Stomach (tissue), 9 donors: ENCODE data around the gene NCOA1. TPM values are rescaled to one million over a fixed set of nuclear protein-coding genes. Genes with fewer than 3 reads are reported as not detected.
"Not testable (repeated sequence)": the region's sequence is repeated elsewhere in the genome, so short reads cannot be mapped to it uniquely, and the experiment has no call there.

Experiments used
- DNase-seq, 2 donors: peaks; one replicate each; pipeline versions ENCODE4 v3.0.0 to v3.0.0-alpha.2; 2013 to 2019
- H3K27ac ChIP-seq, 5 donors: fragments of 200-600 bp in 4 of 5; sonication (generic) in 4 of 5; one replicate each; pipeline ENCODE4 v1.5.1; 2013 to 2019; ENCODE audit warnings: mild to moderate bottlenecking in 1 of 5, moderate library complexity in 1 of 5
- H3K27me3 ChIP-seq, 3 donors: fragments of 200-600 bp; sonication (generic); one replicate each; pipeline ENCODE4 v1.5.1; 2017 to 2019; ENCODE audit warnings: mixed run types in 1 of 3
- H3K36me3 ChIP-seq, 4 donors: fragments of 200-600 bp; sonication (generic); 1 replicate in 3 of 4; 2 replicates in 1 of 4; pipeline ENCODE4 v1.5.1; 2016 to 2019
- H3K4me1 ChIP-seq, 4 donors: fragments of 200-600 bp; sonication (generic); one replicate each; pipeline ENCODE4 v1.5.1; 2016 to 2019
- H3K4me3 ChIP-seq, 4 donors: fragments of 200-600 bp; sonication (generic) in 3 of 4; one replicate each; pipeline ENCODE4 v1.5.1; 2016 to 2019; ENCODE audit warnings: mild to moderate bottlenecking in 1 of 4
- H3K9me3 ChIP-seq, 4 donors: fragments of 200-600 bp; sonication (generic); one replicate each; pipeline ENCODE4 v1.5.1; 2016 to 2019
- CTCF ChIP-seq, 7 experiments: fragments of 450-650 bp in 4 of 7; fragments of 200-600 bp in 3 of 7; sonication (generic) in 3 of 7; IDR thresholded peaks; one replicate each; pipeline ENCODE4 v1.5.1; 2016 to 2019; ENCODE audit warnings: antibody characterized with exemption in 7 of 7, control low read depth in 2 of 7, mild to moderate bottlenecking in 1 of 7
- EP300 ChIP-seq: sonication (generic); formaldehyde crosslinking; IDR thresholded peaks from one replicate; pipeline ENCODE4 v1.6.1; 2017; ENCODE audit warnings: antibody characterized with exemption
- POLR2A ChIP-seq, 4 donors: fragments of 450-650 bp; IDR thresholded peaks; one replicate each; pipeline ENCODE4 v1.6.1; 2016; ENCODE audit warnings: antibody characterized with exemption in 4 of 4, control low read depth in 2 of 4, mild to moderate bottlenecking in 1 of 4, moderate library complexity in 1 of 4
- POLR2AphosphoS5 ChIP-seq, 3 donors: sonication (generic); formaldehyde crosslinking; IDR thresholded peaks; one replicate each; pipeline ENCODE4 v1.6.1; 2016; ENCODE audit warnings: antibody characterized with exemption in 3 of 3
- WGBS, 5 donors: extraction: QIAGEN DNeasy Blood & Tissue Kit in 3 of 5; methylation state at CpG; one replicate each; pipeline versions ENCODE4 v1.1.5 to v1.1.7; 2013 to 2018; 5-methylcytosine and 5-hydroxymethylcytosine counted together
- intact Hi-C: fragments of 100-400 bp; cut with DNase I; formaldehyde crosslinking; loops from one replicate; pipeline ENCODE4 v1.15.1; 2023; ENCODE audit warnings: low total_unique reads
- polyA plus RNA-seq, 3 donors: library from polyadenylated mRNA; stranded (reverse); fragments of 200-250 nt; gene quantifications; one replicate each; pipeline ENCODE4 v1.2.3, GENCODE V29; 2013
- total RNA-seq, 5 donors: library from RNA; depleted of rRNA; stranded (reverse); fragments of >200 nt; gene quantifications; one replicate each; pipeline versions ENCODE4 v1.1.0 to v1.2.3, GENCODE V29; 2014 to 2016
- donor health status: healthy with polysubstance abuse.
- donor health status: Bipolar disorder and iron deficiency.
- donor health status: healthy.

The NCOA1 gene
- total and polyA plus RNA-seq, 8 donors = 7.3 to 223 (median 34.8) TPM

DNA sequence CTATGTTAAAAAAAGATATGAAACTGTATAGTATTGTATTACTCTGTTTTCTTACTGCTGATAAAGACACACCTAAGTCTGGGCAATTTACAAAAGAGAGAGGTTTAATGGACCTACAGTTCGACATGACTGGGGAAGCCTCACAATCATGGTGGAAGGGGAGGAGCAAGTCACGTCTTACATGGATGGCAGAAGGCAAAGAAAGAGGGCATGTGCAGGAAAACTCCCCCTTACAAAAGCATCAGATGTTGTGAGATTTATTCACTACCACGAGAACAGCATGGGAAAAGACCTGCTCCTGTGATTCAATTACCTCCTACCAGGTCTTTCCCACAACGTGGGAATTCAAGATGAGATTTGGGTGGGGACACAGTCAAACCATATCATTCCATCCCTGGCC is 57.0 kb downstream of the NCOA1 start:
- intact Hi-C loops = no loop called here
- WGBS, 5 donors = 70 to 85% (median 81%) methylated on average over 4 of the region's 4 CpGs
- TF ChIP-seq POLR2A (IDR thresholded peaks at IDR 0.05) = no peak
- no peak for TF ChIP-seq EP300
- TF ChIP-seq POLR2AphosphoS5 (IDR thresholded peaks at IDR 0.05) = no peak
- TF ChIP-seq CTCF (IDR thresholded peaks at IDR 0.05) = no peak

GRCh38 chr2:24550301-24550700 is 59.2 kb downstream of the NCOA1 start:
- H3K4me1 ChIP-seq, H3K36me3 ChIP-seq, H3K27ac ChIP-seq, DNase-seq, H3K4me3 ChIP-seq, intact Hi-C loops, H3K27me3 ChIP-seq, H3K9me3 ChIP-seq: not testable (repeated sequence)
- WGBS, 5 donors = 39 to 84% (median 68%) methylated on average over 2 of the region's 2 CpGs

More for the DNA sequence above, 57.0 kb downstream of the NCOA1 start:
- H3K36me3 ChIP-seq = no peaks in the 10 kb centered on the region
- H3K4me3 ChIP-seq = no peak overlapping the region
- H3K9me3 ChIP-seq = peaks cover 0 to 8% (median 0%) of the 10 kb centered on the region in 4 donors
- H3K27ac ChIP-seq = no peak overlapping the region
- H3K4me1 ChIP-seq = no peaks in the 10 kb centered on the region
- DNase-seq = no peak
- H3K27me3 ChIP-seq = no peaks in the 10 kb centered on the region

DNA sequence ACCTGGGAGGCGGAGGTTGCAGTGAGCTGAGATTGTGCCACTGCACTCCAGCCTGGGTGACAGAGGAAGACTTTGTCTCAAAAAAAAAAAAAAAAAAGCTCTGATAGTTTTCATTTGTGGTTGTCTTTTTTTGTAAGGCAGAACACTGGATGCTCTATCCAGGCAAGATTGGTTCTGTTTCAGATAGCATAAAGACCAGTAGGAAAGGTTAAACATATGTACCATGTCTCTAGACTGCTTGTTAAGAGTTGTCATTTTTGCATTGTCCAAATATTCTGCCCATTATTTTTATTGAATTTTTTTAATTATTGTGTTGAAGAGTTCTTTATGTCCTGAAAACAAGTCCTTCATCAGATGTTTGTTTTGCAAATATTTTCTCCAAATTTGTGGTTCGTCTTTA is 60.0 kb downstream of the NCOA1 start:
- intact Hi-C loops = no loop called here
- DNase-seq = no peak
- peaks cover 0 to 5% (median 2%) of the 10 kb centered on the region in 4 donors for H3K36me3 ChIP-seq
- no peaks in the 10 kb centered on the region for H3K27me3 ChIP-seq
- H3K4me1 ChIP-seq = no peaks in the 10 kb centered on the region
- H3K27ac ChIP-seq = no peak overlapping the region
- no peak overlapping the region for H3K4me3 ChIP-seq
- H3K9me3 ChIP-seq = peaks cover 0 to 2% (median 0%) of the 10 kb centered on the region in 4 donors
- 89 to 97% (median 94%) methylated on average over 2 of the region's 2 CpGs for WGBS, 5 donors
- TF ChIP-seq CTCF (IDR thresholded peaks at IDR 0.05) (no peak), EP300 (no peak), POLR2AphosphoS5 (IDR thresholded peaks at IDR 0.05) (no peak), POLR2A (IDR thresholded peaks at IDR 0.05) (no peak)

DNA sequence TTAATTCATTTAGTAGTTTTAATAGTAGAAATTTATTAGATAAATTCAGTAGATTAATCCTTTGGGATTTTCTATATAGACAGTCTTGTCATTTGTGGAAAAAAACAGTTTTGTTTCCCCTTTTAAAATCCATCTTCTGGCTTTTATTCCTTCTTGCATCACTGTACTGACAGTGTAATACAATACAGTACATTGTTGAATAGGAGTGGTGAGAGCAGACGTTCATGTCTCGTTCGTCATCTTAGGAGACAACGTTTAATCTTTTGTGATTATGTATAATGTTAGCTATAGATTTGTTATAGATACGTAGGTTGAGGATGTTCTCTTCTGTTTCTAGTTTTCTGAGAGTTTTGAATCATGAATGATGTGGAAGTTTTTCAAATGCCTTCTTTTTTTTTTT is 61.8 kb downstream of the NCOA1 start:
- TF ChIP-seq POLR2AphosphoS5 (IDR thresholded peaks at IDR 0.05) = no peak
- TF ChIP-seq POLR2A (IDR thresholded peaks at IDR 0.05) = no peak
- no peak for TF ChIP-seq CTCF (IDR thresholded peaks at IDR 0.05)
- no peak for TF ChIP-seq EP300
- no peaks in the 10 kb centered on the region for H3K4me1 ChIP-seq
- H3K9me3 ChIP-seq = peaks cover 0 to 4% (median 0%) of the 10 kb centered on the region in 4 donors
- intact Hi-C loops = no loop called here
- no peaks in the 10 kb centered on the region for H3K27me3 ChIP-seq
- WGBS, 5 donors = 79 to 88% (median 84%) methylated on average over 5 of the region's 5 CpGs
- peaks cover 0 to 5% (median 2%) of the 10 kb centered on the region in 4 donors for H3K36me3 ChIP-seq
- DNase-seq = no peak
- no peak overlapping the region for H3K4me3 ChIP-seq
- H3K27ac ChIP-seq = no peak overlapping the region

- WGBS, 5 donors = 87 to 95% (median 92%) methylated on average over 7 of the region's 7 CpGs
- no peaks in the 10 kb centered on the region for H3K27me3 ChIP-seq
These were observed 67.9 kb downstream of the NCOA1 start for GRCh38 chr2:24558781-24559472.

More at GRCh38 chr2:24558781-24559472, 67.9 kb downstream of the NCOA1 start:
- Histone ChIP-seq H3K27ac (no peak overlapping the region), H3K4me3 (no peak overlapping the region), H3K4me1 (peaks cover 4 to 30% (median 22%) of the 10 kb centered on the region in 4 donors), H3K9me3 (peaks cover 0 to 4% (median 0%) of the 10 kb centered on the region in 4 donors), H3K36me3 (peaks cover 0 to 5% (median 2%) of the 10 kb centered on the region in 4 donors)
- intact Hi-C loops = no loop called here
- no peak for DNase-seq
- TF ChIP-seq EP300 (no peak), POLR2AphosphoS5 (IDR thresholded peaks at IDR 0.05) (no peak), CTCF (IDR thresholded peaks at IDR 0.05) (no peak), POLR2A (IDR thresholded peaks at IDR 0.05) (no peak)
